Gastrocnemius medialis (tissue), 4 donors: ENCODE results near the gene SCO1. TPM values are rescaled to one million over a fixed set of nuclear protein-coding genes. Genes with fewer than 3 reads are reported as not detected.

Source experiments
- ATAC-seq, 2 donors: fragments of 150-250 bp; one replicate each; pipeline ENCODE4 v1.9.1; 2016
- DNase-seq, 2 donors: peaks; one replicate each; pipeline ENCODE4 v3.0.0-alpha.2; 2019
- H3K27ac ChIP-seq, 4 donors: fragments of 200-600 bp; sonication (generic); 1 replicate in 1 of 4; 2 replicates in 3 of 4; pipeline ENCODE4 v1.5.1; 2016 to 2018; ENCODE audit warnings: mild to moderate bottlenecking in 2 of 4, moderate library complexity in 1 of 4
- H3K27me3 ChIP-seq, 3 donors: fragments of 200-600 bp; sonication (generic) in 2 of 3; 1 replicate in 1 of 3; 2 replicates in 2 of 3; pipeline versions ENCODE4 v1.5.1 to v1.6.0; 2016 to 2019; ENCODE audit warnings: mild to moderate bottlenecking in 1 of 3, moderate library complexity in 1 of 3
- H3K36me3 ChIP-seq, 2 donors: fragments of 200-600 bp; sonication (generic) in 1 of 2; one replicate each; pipeline ENCODE4 v1.5.1; 2017 to 2018
- H3K4me1 ChIP-seq, 2 donors: fragments of 200-600 bp; sonication (generic) in 1 of 2; one replicate each; pipeline ENCODE4 v1.5.1; 2016 to 2017; ENCODE audit warnings: mild to moderate bottlenecking in 2 of 2
- H3K4me3 ChIP-seq, 4 donors: fragments of 200-600 bp; sonication (generic) in 3 of 4; 1 replicate in 1 of 4; 2 replicates in 3 of 4; pipeline ENCODE4 v1.5.1; 2016 to 2019; ENCODE audit warnings: mild to moderate bottlenecking in 2 of 4
- H3K9me3 ChIP-seq, 3 donors: fragments of 200-600 bp; sonication (generic) in 2 of 3; 1 replicate in 1 of 3; 2 replicates in 2 of 3; pipeline ENCODE4 v1.5.1; 2016 to 2019
- POLR2A ChIP-seq, 2 donors: fragments of 450-650 bp; IDR thresholded peaks; one replicate each; pipeline ENCODE4 v1.6.1; 2017; ENCODE audit warnings: antibody characterized with exemption in 2 of 2, mild to moderate bottlenecking in 2 of 2, moderate library complexity in 2 of 2
- in situ Hi-C, 4 donors: fragments of 200-750 bp; cut with MboI; loops; one replicate each; pipeline versions ENCODE4 v1.15.0 to v1.8.0; 2017; ENCODE audit warnings: low sequenced_read_pairs in 4 of 4
- intact Hi-C: fragments of 100-400 bp; cut with DNase I; formaldehyde crosslinking; loops from one replicate; pipeline ENCODE4 v1.15.1; 2023; ENCODE audit warnings: low total_unique reads
- total RNA-seq, 4 donors: library from RNA; depleted of rRNA; stranded (reverse); fragments of >200 nt; gene quantifications; one replicate each; pipeline versions ENCODE4 v1.1.0 to v1.2.3, GENCODE V29; 2016
- TF ChIP-seq, protein P1 (sequence below), 5 experiments: fragments of 450-650 bp in 3 of 5; fragments of 200-600 bp in 2 of 5; sonication (generic) in 2 of 5; IDR thresholded peaks in 4 of 5; conservative IDR thresholded peaks in 1 of 5; 1 replicate in 4 of 5; 2 replicates in 1 of 5; pipeline ENCODE4 v1.5.1; 2016 to 2019; ENCODE audit warnings: antibody characterized with exemption in 5 of 5, mild to moderate bottlenecking in 3 of 5, moderate library complexity in 3 of 5

The SCO1 gene
- total RNA-seq, 4 donors from 2014 or later = 16.7 to 27.3 (median 22.8) TPM

DNA sequence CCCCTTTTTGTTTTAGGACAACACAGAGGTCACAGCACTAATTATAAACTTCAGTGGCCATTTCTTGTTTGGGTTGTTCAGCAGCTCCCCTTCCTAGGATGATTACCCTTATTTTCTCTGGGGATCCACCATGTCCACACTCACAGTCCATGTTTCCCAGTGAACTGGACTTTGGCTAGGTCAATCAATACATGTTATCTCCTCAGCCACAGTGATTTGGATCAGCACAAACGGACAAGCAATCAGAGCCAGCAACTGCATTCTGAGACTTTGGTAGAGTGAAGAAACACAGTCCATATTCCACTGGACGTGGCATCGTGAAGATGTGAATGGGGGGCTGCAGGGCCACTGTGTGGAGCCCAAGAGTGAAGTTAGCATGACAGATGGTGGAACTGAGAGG, 27.9 kb upstream of the SCO1 start:
- Histone ChIP-seq H3K9me3 (no peaks in the 10 kb centered on the region), H3K4me3 (no peak overlapping the region), H3K27ac (no peak overlapping the region), H3K36me3 (peaks cover 0 to 37% of the 10 kb centered on the region in 2 donors), H3K4me1 (no peaks in the 10 kb centered on the region), H3K27me3 (no peaks in the 10 kb centered on the region)
- in situ Hi-C loops (loop anchor here in 1 of 4 donors (25.0 kb wide), 1 partner anchor 1262 kb away; the partner anchor contains the start of gene ZNF18), intact Hi-C loops (no loop called here)
- no peak for DNase-seq
- no peak for TF ChIP-seq POLR2A (IDR thresholded peaks at IDR 0.05)
- TF ChIP-seq, protein P1, sequence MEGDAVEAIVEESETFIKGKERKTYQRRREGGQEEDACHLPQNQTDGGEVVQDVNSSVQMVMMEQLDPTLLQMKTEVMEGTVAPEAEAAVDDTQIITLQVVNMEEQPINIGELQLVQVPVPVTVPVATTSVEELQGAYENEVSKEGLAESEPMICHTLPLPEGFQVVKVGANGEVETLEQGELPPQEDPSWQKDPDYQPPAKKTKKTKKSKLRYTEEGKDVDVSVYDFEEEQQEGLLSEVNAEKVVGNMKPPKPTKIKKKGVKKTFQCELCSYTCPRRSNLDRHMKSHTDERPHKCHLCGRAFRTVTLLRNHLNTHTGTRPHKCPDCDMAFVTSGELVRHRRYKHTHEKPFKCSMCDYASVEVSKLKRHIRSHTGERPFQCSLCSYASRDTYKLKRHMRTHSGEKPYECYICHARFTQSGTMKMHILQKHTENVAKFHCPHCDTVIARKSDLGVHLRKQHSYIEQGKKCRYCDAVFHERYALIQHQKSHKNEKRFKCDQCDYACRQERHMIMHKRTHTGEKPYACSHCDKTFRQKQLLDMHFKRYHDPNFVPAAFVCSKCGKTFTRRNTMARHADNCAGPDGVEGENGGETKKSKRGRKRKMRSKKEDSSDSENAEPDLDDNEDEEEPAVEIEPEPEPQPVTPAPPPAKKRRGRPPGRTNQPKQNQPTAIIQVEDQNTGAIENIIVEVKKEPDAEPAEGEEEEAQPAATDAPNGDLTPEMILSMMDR (IDR thresholded peaks at IDR 0.05 in 4 of 5, conservative IDR thresholded peaks at IDR 0.05 in 1 of 5) = no peak
- ATAC-seq = no peak

DNA sequence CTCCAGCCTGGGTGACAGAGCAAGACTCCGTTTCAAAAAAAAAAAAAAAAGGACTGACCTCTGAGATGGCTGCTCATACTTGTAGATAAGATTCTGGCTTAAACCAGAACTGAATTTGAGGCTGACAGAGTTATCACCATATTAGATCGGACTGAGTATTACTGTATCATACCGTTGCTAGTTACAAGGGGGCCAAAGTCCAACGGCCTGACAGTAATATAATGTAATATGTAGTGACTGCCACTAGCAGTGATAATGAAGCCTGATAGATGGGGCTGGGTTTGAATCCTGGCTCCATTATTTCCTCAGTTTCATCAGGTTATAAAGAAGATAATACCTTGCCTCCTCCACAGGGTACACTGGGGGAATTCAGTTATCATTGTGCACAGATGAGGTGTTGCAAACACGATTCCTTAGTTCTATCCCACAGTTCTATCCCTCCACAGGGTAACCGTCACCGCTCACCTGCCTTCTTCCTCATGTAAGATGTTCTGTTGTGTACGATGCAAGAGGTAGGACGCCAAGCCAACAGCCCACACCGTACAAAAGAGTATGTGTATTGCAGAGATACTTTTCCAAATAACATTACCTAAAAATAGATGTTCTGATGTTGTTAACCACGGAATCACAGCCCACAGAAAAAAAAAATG, 27.3 kb upstream of the SCO1 start:
- Histone ChIP-seq H3K4me3 (no peak overlapping the region), H3K36me3 (peaks cover 0 to 43% of the 10 kb centered on the region in 2 donors), H3K9me3 (no peaks in the 10 kb centered on the region), H3K4me1 (no peaks in the 10 kb centered on the region), H3K27me3 (no peaks in the 10 kb centered on the region), H3K27ac (no peak overlapping the region)
- TF ChIP-seq POLR2A (IDR thresholded peaks at IDR 0.05) = no peak
- TF ChIP-seq, protein P1 (IDR thresholded peaks at IDR 0.05 in 4 of 5, conservative IDR thresholded peaks at IDR 0.05 in 1 of 5) = no peak
- DNase-seq (no peak), ATAC-seq (no peak)
- intact Hi-C loops = no loop called here
- in situ Hi-C loops = loop anchor here in 1 of 4 donors (25.0 kb wide), 1 partner anchor 1263 kb away; the partner anchor contains the start of gene ZNF18

DNA sequence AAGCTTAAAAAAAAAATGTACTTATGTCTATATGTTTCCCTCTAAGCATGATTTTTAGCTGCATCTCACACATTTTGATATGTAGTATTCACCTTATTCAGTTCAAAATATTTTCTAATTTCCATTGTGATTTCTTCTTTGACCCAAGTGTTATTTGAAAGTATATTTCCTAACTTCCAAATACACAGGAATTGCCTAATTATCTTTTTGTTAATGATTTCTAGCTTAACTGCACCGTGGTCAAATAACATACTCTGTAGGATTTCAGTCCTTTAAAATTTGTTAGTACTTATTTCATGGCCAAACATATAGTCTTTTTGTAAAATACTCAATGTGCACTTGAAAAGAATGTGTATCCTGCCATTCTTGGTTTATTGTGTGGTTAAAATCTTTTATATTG, 21.2 kb upstream of the SCO1 start:
- no peak for DNase-seq
- Histone ChIP-seq H3K36me3 (peaks cover 0 to 29% of the 10 kb centered on the region in 2 donors), H3K9me3 (no peaks in the 10 kb centered on the region), H3K4me1 (no peaks in the 10 kb centered on the region), H3K4me3 (no peak overlapping the region), H3K27me3 (no peaks in the 10 kb centered on the region), H3K27ac (no peak overlapping the region)
- TF ChIP-seq POLR2A (IDR thresholded peaks at IDR 0.05) = no peak
- TF ChIP-seq, protein P1 (IDR thresholded peaks at IDR 0.05 in 4 of 5, conservative IDR thresholded peaks at IDR 0.05 in 1 of 5) = no peak
- in situ Hi-C loops (no loop called here), intact Hi-C loops (no loop called here)
- ATAC-seq = no peak

DNA sequence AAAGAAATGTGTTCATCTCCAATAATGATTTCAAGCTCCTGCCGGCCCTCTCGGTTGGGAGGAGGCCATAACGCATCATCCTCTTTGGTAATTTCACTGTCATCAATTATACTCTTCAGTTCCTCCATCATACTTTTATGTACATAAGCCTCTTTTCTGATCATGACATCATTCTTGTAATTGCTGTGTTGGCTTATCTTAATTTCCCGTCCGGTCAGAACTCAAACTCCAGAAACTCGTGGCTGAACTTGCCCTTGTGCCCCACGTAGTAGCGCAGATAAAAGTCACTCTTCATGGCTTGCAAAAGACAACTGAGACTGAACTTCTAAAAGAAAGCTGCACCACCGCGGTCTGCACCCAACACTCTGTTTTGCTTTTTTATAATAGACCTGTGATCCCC, 18.9 kb upstream of the SCO1 start:
- TF ChIP-seq POLR2A (IDR thresholded peaks at IDR 0.05) = no peak
- TF ChIP-seq, protein P1 (IDR thresholded peaks at IDR 0.05 in 4 of 5, conservative IDR thresholded peaks at IDR 0.05 in 1 of 5) = no peak
- no peaks in the 10 kb centered on the region for H3K27me3 ChIP-seq
- no peaks in the 10 kb centered on the region for H3K9me3 ChIP-seq
- in situ Hi-C loops = no loop called here
- H3K36me3 ChIP-seq = peaks cover 3 to 43% of the 10 kb centered on the region in 2 donors
- H3K4me3 ChIP-seq = no peak overlapping the region
- intact Hi-C loops = no loop called here
- no peak overlapping the region for H3K27ac ChIP-seq
- H3K4me1 ChIP-seq = no peaks in the 10 kb centered on the region
- ATAC-seq (no peak), DNase-seq (no peak)
